EL (cell line): Measurements from ENCODE around the gene ALG11.
A peak's percentile ranks its signal among the peaks of the same experiment; 100 is the strongest.
"Not testable (repeated sequence)": the region's sequence is repeated elsewhere in the genome, so short reads cannot be mapped to it uniquely, and the experiment has no call there.

Experiments
- DNase-seq: peaks from one replicate; pipeline ENCODE4 v3.0.0-alpha.2; 2016

Gene ALG11

GRCh38 chr13:52011632-52012511 is at the start of gene ALG11:
Gene ALG11, plus strand, starts transcription at chr13:52012398. Its CDS starts 21 bp downstream, at chr13:52012419.
- peak; percentile 98 for DNase-seq

GRCh38 chr13:51966186-51966585 is 46.0 kb upstream of the ALG11 start:
- no peak for DNase-seq

DNA sequence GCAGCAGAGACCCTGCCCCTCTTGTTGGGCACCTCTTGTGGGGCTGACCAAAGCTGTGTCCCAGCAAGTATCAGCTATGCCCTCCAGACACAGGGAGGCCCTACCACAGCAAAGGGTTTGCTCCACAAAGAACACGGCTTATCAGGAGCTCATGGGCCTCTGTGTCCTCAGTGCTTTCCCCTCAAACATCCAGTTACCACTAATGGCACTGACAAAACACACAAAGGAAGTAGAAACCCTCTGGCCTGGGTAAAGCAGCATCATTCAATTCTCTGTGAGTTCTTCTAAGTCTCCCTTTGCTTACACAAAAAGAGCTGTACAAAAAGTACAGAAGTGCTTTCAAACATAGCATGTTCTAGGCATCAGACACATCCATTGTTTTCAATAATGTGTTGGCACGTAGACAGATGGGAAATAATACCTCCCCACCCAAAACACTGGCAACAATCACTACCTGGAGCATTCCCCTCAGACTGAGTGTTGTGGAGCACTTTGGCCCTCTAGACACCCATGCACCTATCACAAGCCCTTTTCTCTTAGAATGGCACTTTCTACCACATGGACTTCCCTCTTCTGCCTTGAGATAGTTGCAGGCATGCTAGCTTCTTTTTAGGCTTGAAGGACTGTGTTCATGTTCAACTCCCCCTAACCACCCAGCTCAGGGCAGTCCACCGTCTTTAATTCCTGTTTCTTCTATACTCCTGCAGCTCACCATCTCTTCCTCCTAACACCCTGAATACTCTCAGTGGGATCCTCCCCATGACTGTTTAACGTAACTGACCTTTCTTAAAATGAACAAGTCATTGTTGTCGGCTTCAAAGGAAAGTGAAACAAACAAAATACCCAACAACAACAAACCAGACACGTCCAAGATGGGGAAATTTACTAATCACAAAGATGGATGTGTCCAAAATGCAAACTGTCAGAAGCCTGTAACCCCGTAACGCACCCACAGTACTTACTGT is 44.4 kb upstream of the ALG11 start:
- no peak for DNase-seq

DNA sequence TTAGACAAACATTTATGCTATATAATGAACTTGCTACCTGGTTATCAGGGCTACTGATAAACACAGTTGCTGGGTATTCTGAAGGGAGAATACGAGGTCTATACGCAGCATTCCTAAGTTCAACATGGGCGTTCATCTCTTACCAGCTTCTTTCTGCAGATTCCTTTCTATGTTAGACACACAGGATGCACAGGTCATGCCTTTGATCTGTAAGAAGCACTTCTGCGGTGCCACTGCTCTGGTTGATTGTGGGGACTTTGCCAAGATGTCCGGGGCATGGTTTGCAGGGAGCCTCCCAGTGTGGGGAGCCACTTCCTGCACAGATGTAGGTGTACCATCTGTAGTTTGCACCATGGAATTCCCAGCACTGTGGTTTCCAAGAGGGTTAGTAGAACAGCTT is 41.8 kb upstream of the ALG11 start:
- no peak for DNase-seq

- DNase-seq, result no peak
Observed at GRCh38 chr13:51971520-51972426, 40.4 kb upstream of the ALG11 start.

GRCh38 chr13:51974482-51974881 is 37.7 kb upstream of the ALG11 start:
- DNase-seq, result no peak

DNA sequence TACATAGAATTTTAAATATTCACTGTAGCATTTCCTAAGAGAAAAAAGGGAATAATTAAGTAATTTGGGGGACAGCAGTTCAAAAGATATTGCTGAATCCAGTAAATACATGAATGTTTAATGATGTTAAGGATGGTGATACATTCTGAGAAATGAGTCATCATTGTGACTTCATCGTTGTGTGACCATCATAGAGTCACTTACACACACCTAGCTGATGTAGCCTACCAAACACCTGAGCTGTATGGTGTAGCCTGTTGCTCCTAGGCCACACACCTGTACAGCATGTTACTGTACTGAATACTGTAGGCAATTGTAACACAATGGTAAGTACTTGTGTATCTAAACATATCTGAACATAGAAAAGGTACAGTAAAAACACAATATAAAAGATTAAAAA is 35.8 kb upstream of the ALG11 start:
- DNase-seq, result no peak

DNA sequence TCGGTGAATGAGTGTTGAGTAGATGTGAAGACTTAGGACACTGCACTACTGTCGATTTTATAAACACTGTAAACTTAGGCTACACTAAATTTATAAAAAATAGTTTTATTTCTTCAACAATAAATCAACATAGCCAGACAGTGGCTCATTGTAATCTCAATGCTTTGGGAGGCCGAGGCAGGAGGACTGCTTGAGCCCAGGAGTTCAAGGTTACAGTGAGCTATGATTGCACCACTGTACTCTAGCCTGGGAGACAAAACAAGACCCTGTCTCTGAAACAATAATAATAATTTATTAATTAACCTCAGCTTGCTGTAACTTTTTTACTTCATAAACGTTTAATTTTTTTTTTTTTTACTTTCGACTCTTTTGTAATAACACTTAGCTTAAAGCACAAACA is 35.3 kb upstream of the ALG11 start:
- DNase-seq, result no peak

DNA sequence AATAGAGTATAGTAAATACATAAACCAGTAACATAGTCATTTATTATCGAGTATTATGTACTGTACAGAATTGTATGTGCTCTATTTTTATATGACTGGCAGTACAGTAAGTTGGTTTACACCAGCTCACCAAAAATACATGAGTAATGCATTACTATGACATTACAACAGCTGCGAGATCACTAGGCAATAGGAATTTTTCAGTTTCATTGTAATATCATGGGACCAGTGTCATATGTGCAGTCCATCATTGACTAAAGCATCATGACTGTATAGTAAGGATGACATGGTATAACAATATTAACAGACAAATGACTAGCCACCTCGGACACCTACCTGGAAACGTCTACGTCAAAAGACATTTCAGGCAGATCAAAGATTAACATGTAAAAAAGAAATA is 34.6 kb upstream of the ALG11 start:
- no peak for DNase-seq

DNA sequence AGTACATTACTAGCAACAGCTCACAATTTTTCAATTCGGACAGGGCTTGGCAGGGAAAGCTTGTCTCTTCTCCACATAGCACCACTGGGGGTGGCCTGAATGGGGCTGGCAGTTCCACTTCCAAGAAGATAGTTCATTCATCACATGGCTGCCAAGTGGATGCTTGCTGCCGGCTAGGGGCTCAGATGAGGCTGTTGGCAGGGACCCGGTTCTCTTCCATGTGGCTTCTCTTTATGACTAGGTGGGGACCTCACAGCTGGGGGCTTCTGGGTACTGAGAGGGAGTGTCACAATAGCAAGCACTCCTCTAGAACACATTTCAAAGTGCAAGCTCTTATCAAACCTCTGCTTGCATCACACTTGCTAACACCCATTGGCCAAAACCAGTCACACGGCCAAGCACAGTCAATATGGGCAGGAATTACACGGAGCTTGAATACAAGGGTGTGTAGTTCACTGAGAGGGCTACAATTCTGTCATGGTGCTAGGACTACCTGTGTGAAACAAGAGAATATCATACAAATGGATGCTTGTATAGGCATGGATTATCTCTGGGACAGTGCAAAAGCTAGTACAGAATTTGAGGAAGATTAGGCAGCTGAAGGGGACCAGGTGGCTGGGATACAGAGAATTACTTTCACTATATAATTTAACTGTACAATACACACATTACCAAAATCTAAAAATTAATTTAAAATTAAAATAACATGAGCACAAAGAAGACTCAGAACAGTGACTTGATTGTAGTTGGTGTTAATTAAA is 33.2 kb upstream of the ALG11 start:
- DNase-seq, result no peak

- DNase-seq, result no peak
Observed at GRCh38 chr13:51980908-51981307, 31.3 kb upstream of the ALG11 start.

DNA sequence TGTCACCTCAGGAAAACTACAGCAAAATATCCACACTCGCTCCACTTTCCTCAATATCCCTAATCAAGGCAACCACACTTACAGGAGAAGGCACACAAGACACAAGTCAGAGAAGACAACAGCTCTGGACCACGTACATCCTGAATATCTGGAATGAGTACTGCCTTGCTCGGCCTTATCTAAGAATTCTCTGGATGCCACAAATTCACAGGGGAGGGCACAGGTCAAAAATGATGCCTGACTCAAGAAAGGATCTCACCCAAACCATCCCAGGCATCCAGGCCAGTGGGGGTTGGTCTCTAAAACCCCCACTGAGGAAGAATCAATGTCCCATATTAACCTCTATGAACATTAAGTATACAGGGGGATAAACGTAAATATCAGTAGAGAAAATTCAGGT is 30.8 kb upstream of the ALG11 start:
- DNase-seq, result peak; percentile 29

- DNase-seq, result not testable (repeated sequence)
Observed at GRCh38 chr13:51983292-51983691, 28.9 kb upstream of the ALG11 start.

DNA sequence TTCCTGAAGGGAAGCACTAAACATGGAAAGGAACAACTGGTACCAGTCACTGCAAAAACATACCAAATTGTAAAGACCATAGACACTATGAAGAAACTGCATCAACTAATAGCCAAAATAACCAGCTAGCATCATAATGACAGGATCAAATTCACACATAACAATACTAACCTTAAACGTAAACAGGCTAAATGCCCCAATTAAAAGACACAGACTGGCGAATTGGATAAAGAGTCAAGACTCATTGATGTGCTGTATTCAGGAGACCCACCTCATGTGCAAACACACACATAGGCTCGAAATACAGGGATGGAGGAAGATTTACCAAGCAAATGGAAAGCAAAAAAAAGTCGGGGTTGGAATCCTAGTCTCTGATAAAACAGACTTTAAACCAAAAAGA is 27.3 kb upstream of the ALG11 start:
- not testable (repeated sequence) for DNase-seq

- no peak for DNase-seq
Observed at GRCh38 chr13:51988988-51989618, 23.1 kb upstream of the ALG11 start.

DNA sequence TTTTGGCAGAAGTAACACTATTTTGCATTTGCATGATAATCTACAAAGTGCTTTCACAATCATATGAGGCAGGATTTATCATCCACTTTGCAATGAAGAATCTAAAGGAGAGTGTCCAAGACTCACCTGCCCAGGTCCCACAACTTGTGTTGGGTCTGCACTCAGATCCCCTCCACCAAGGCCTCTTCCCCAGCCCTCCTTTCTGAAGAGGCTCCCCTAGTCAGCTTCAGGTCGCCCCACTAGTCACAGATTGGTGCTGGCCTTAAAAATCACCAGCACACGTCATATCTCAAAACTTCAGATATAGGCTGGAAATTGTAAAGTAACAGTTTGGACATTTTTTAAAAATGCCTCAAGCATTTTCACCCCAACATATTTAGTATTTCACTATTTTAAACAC is 18.5 kb upstream of the ALG11 start:
- DNase-seq, result no peak

DNA sequence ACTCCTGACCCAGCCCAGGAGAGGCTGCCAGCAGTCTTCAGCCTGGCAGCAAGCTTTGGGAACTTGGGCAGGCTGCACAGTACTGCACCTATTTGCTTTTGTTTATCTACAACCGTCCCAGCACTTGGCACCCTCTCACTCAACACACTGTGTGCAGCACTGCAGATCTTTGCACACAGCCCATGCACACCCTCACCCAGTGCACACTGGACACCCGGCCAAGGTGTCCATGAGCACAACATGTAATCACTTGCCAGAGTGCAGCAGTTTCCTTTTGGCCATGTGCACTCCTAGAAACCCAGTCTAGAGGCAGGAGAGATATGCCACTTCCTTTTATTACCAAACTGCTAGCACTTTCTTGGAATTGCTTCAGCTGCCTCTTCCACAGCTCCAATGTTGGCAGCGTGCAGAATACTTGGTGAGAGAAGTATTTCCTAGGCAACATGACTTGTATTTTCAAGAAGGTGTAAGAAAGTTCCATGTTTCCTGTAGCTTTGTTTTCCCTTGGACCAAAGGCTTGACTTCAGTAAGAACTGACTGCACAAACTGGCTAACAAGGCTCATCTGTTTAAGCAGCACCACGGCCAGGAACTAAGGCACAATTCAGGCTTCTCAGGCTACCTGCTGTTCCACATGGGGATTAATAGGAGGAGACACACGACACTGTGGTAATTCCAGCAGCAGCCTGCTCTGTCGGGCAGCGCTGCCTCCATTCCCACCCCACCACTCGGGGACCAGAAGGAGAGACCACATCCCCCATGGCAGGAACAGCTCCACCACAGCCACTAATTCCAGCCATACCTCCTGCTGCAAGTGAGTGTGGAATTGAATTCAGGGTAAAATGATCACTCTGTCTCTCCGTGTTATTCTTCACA is 16.3 kb upstream of the ALG11 start:
- no peak for DNase-seq

DNA sequence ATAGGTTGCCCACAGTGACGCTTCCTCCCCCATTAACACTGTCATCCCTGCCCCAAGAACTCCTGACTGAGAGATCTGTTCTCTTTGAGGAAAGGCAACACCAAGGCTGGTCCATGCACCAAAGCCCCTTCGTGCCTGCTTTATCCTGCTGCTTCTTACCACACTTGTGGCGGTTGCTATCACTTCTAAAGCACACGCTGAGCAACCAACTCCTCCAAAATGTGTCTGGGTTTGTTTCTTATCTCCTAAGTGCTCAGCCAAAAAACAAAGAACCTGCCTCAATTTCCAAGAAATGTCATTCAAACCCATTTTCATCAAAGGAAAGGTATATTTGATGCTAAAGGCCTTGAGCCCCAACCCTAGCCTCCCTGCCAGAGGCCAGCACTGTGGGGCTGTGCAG is 15.6 kb upstream of the ALG11 start:
- DNase-seq, result no peak

DNA sequence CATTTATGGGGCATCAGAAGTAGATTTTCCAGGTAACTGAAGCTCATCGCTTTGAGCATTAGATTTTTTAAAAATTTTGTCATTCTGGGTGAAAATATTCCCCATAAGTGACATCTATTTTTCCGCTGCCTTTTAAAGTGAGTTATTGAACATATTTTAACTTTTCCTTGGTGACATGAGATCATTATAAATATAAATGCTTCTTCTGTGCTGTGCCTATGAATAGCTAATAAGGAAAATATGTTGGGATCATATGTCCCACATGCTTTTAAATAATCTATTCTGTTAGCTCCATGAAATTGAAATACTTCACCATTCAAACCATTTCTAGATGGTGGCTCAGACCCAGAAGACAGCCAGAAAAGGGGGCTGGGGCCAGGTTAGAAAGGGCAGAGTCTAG is 15.0 kb upstream of the ALG11 start:
- no peak for DNase-seq

GRCh38 chr13:51997641-51998330 is 14.4 kb upstream of the ALG11 start:
- DNase-seq, result no peak
